H9 (cell line): Measurements from ENCODE around the gene GALNS. TPM values are rescaled to one million over a fixed set of nuclear protein-coding genes. Genes with fewer than 3 reads are reported as not detected.

Experiments
- DNase-seq: peaks from one replicate; pipeline ENCODE4 v3.0.0-alpha.2; 2017
- H2AFZ ChIP-seq: one replicate; pipeline ENCODE4 v1.6.1; 2013; ENCODE audit warnings: mild to moderate bottlenecking, low read length, control low read depth, moderate library complexity
- H2AK5ac ChIP-seq: 2 replicates; pipeline ENCODE4 v1.6.1; 2013; ENCODE audit warnings: low read length, control low read depth, mixed read lengths; ENCODE audit not compliant: insufficient read length
- H2BK120ac ChIP-seq: one replicate; pipeline ENCODE4 v1.6.1; 2013; ENCODE audit warnings: low read depth, mild to moderate bottlenecking, low read length, control low read depth, inconsistent platforms; ENCODE audit not compliant: poor library complexity, severe bottlenecking
- H2BK12ac ChIP-seq: 2 replicates; pipeline ENCODE4 v1.6.1; 2013; ENCODE audit warnings: low read length, control low read depth, mixed read lengths, low read depth; ENCODE audit not compliant: insufficient read length
- H2BK15ac ChIP-seq: 2 replicates; pipeline ENCODE4 v1.6.1; 2013; ENCODE audit warnings: low read depth, low read length, control low read depth
- H2BK20ac ChIP-seq: one replicate; pipeline ENCODE4 v1.6.1; 2013; ENCODE audit warnings: low read depth, mild to moderate bottlenecking, low read length, control low read depth, inconsistent platforms; ENCODE audit not compliant: poor library complexity, severe bottlenecking
- H2BK5ac ChIP-seq: 2 replicates; pipeline ENCODE4 v1.6.1; 2013; ENCODE audit warnings: low read length, control low read depth, mixed read lengths; ENCODE audit not compliant: insufficient read length
- H3K14ac ChIP-seq: 2 replicates; pipeline ENCODE4 v1.6.1; 2013; ENCODE audit warnings: low read length, control low read depth; ENCODE audit not compliant: insufficient read depth
- H3K18ac ChIP-seq: 2 replicates; pipeline ENCODE4 v1.6.1; 2013; ENCODE audit warnings: low read depth, mild to moderate bottlenecking, mixed read lengths, low read length, control low read depth; ENCODE audit not compliant: insufficient read length
- H3K23ac ChIP-seq: 2 replicates; pipeline ENCODE4 v1.6.1; 2013; ENCODE audit warnings: low read length, control low read depth, mixed read lengths, low read depth; ENCODE audit not compliant: insufficient read length
- H3K23me2 ChIP-seq: 2 replicates; pipeline ENCODE4 v1.6.1; 2013; ENCODE audit warnings: low read depth, mild to moderate bottlenecking, mixed read lengths, low read length, control low read depth; ENCODE audit not compliant: insufficient read length, poor library complexity, severe bottlenecking
- H3K27ac ChIP-seq: 2 replicates; pipeline ENCODE4 v1.5.1; 2013; ENCODE audit warnings: low read length, control low read depth, mixed read lengths, low read depth; ENCODE audit not compliant: insufficient read length
- H3K27me3 ChIP-seq: 2 replicates; pipeline ENCODE4 v1.6.1; 2013; ENCODE audit warnings: low read length, control low read depth, inconsistent platforms; ENCODE audit not compliant: insufficient read depth
- H3K4ac ChIP-seq: 2 replicates; pipeline ENCODE4 v1.6.1; 2013; ENCODE audit warnings: low read depth, mild to moderate bottlenecking, control low read depth, inconsistent platforms, low read length, moderate library complexity
- H3K4me1 ChIP-seq: 2 replicates; pipeline ENCODE4 v1.6.1; 2013; ENCODE audit warnings: low read length, control low read depth, inconsistent platforms; ENCODE audit not compliant: insufficient read depth
- H3K4me2 ChIP-seq: 2 replicates; pipeline ENCODE4 v1.6.1; 2013; ENCODE audit warnings: low read length, control low read depth, mixed read lengths; ENCODE audit not compliant: insufficient read length, insufficient read depth
- H3K56ac ChIP-seq: 2 replicates; pipeline ENCODE4 v1.6.1; 2013; ENCODE audit warnings: low read depth, mild to moderate bottlenecking, mixed read lengths, low read length, control low read depth; ENCODE audit not compliant: insufficient read length
- H3K79me1 ChIP-seq: 2 replicates; pipeline ENCODE4 v1.6.1; 2013; ENCODE audit warnings: low read depth, mild to moderate bottlenecking, moderate library complexity, low read length, control low read depth, inconsistent platforms; ENCODE audit not compliant: insufficient read depth, poor library complexity, severe bottlenecking
- H3K79me2 ChIP-seq: 2 replicates; pipeline ENCODE4 v1.6.1; 2013; ENCODE audit warnings: low read length, control low read depth, inconsistent platforms; ENCODE audit not compliant: insufficient read depth
- H3K9ac ChIP-seq: 2 replicates; pipeline ENCODE4 v1.6.1; 2013; ENCODE audit warnings: low read length, control low read depth, mixed read lengths; ENCODE audit not compliant: insufficient read length; ENCODE audit errors: extremely low read depth
- H3K9me3 ChIP-seq: one replicate; pipeline ENCODE4 v1.6.1; 2013; ENCODE audit warnings: low read depth, low read length, inconsistent platforms; ENCODE audit not compliant: control insufficient read depth
- H3T11ph ChIP-seq: one replicate; pipeline ENCODE4 v1.6.1; 2013; ENCODE audit warnings: mild to moderate bottlenecking, low read length, control low read depth, inconsistent platforms
- H4K20me1 ChIP-seq: one replicate; pipeline ENCODE4 v1.6.1; 2013; ENCODE audit not compliant: control insufficient read depth, insufficient read length, insufficient read depth
- H4K5ac ChIP-seq: 2 replicates; pipeline ENCODE4 v1.6.1; 2013; ENCODE audit warnings: low read depth, mild to moderate bottlenecking, mixed read lengths, low read length, control low read depth; ENCODE audit not compliant: insufficient read length
- H4K8ac ChIP-seq: replicated peaks from 2 replicates; pipeline ENCODE4 v1.6.1; 2013; ENCODE audit warnings: low read length, control low read depth, mixed read lengths, low read depth; ENCODE audit not compliant: insufficient read length
- H4K91ac ChIP-seq: 2 replicates; pipeline ENCODE4 v1.6.1; 2013; ENCODE audit warnings: low read depth, mild to moderate bottlenecking, moderate library complexity, mixed read lengths, low read length, control low read depth; ENCODE audit not compliant: insufficient read length
- H3K27ac Mint-ChIP-seq, 3 experiments: 2 replicates in 2 of 3; 3 replicates in 1 of 3; pipeline ENCODE4 v1.8.0; 2020 to 2021; ENCODE audit warnings: mixed read lengths in 3 of 3, mild to moderate bottlenecking in 1 of 3, moderate library complexity in 1 of 3
- H3K27me3 Mint-ChIP-seq: 2 replicates; pipeline ENCODE4 v1.8.0; 2021; ENCODE audit warnings: low read depth, mild to moderate bottlenecking, moderate library complexity, mixed read lengths
- H3K36me3 Mint-ChIP-seq, 3 experiments: 2 replicates in 2 of 3; 3 replicates in 1 of 3; pipeline ENCODE4 v1.8.0; 2020 to 2021; ENCODE audit warnings: low read depth in 3 of 3, mixed read lengths in 3 of 3; ENCODE audit not compliant: insufficient read depth in 1 of 3
- H3K4me1 Mint-ChIP-seq, 2 experiments: 2 replicates each; pipeline ENCODE4 v1.8.0; 2020; ENCODE audit warnings: mixed read lengths in 2 of 2
- H3K4me3 Mint-ChIP-seq, 2 experiments: 2 replicates in 1 of 2; 3 replicates in 1 of 2; pipeline ENCODE4 v1.8.0; 2020 to 2021; ENCODE audit warnings: mild to moderate bottlenecking in 2 of 2, mixed read lengths in 2 of 2, moderate library complexity in 1 of 2
- H3K9me3 Mint-ChIP-seq, 2 experiments: 2 replicates in 1 of 2; 3 replicates in 1 of 2; pipeline ENCODE4 v1.8.0; 2020; ENCODE audit warnings: mild to moderate bottlenecking in 2 of 2, mixed read lengths in 2 of 2, moderate library complexity in 1 of 2
- CTCF ChIP-seq: fragments of 200-600 bp; sonication (generic); conservative IDR thresholded peaks from 3 replicates; pipeline ENCODE4 v1.8.0; 2021; ENCODE audit warnings: antibody characterized with exemption, mild to moderate bottlenecking
- WGBS: extraction: QIAGEN DNeasy Blood & Tissue Kit; methylation state at CpG from one replicate; pipeline ENCODE4 v1.1.7; 2013; ENCODE audit warnings: missing lambda C conversion rate, low lambda C conversion rate, mixed read lengths; ENCODE audit not compliant: insufficient read length; ENCODE audit errors: extremely low coverage; 5-methylcytosine and 5-hydroxymethylcytosine counted together
- total RNA-seq: library from RNA; stranded (reverse); gene quantifications from 2 replicates; pipeline ENCODE4 v1.2.1, GENCODE V29; 2021

The GALNS gene
- total RNA-seq, 1 experiment from 2014 or later = 20.3 TPM

GRCh38 chr16:88864521-88864920 lies 7.8 kb upstream of the GALNS start:
- Histone ChIP-seq H2BK12ac (no peak overlapping the region), H3K9ac (no peak overlapping the region), H3T11ph (no peak overlapping the region), H4K91ac (no peak overlapping the region), H2AFZ (no peak overlapping the region), H3K79me2 (no peaks in the 10 kb centered on the region), H2BK15ac (no peak overlapping the region), H2BK120ac (no peak overlapping the region), H3K27ac (no peak overlapping the region), H3K4me1 (no peaks in the 10 kb centered on the region), H3K9me3 (no peaks in the 10 kb centered on the region), H3K27me3 (no peaks in the 10 kb centered on the region), H3K56ac (no peak overlapping the region), H3K23ac (no peak overlapping the region), H3K23me2 (no peaks in the 10 kb centered on the region), H2BK20ac (no peak overlapping the region), H3K14ac (no peak overlapping the region), H3K4ac (no peak overlapping the region), H4K5ac (no peak overlapping the region), H2AK5ac (no peak overlapping the region), H2BK5ac (no peak overlapping the region), H3K4me2 (no peak overlapping the region), H4K8ac (no peak overlapping the region), H3K79me1 (no peaks in the 10 kb centered on the region), H4K20me1 (no peaks in the 10 kb centered on the region), H3K18ac (no peak overlapping the region)
- WGBS = no CpG with 5 or more reads among the region's 18 CpGs
- no peak for DNase-seq
- Mint-ChIP-seq H3K27me3 (peaks cover 4% of the 10 kb centered on the region), H3K4me1 (no peaks in the 10 kb centered on the region), H3K36me3 (peaks cover 8 to 17% (median 11%) of the 10 kb centered on the region in 3 experiments; a peak in 6 of 7 replicates), H3K9me3 (no peaks in the 10 kb centered on the region; a peak in 1 of 5 replicates), H3K27ac (no peak overlapping the region), H3K4me3 (no peak overlapping the region)
- TF ChIP-seq CTCF = no peak
